SH-SY5Y (cell line): Measurements from ENCODE around the gene NOL3.

Source experiments
- GATA2 ChIP-seq: IDR thresholded peaks from 2 replicates; pipeline ENCODE4 v1.6.1; 2011; ENCODE audit warnings: mild to moderate bottlenecking, low read depth, low read length
- GATA3 ChIP-seq: IDR thresholded peaks from 2 replicates; pipeline ENCODE4 v1.6.1; 2011; ENCODE audit warnings: low read depth, mild to moderate bottlenecking, low read length, moderate library complexity

Gene NOL3

GRCh38 chr16:67170168-67170948, at the start of gene NOL3:
TSS of gene NOL3 (plus strand) at chr16:67170538.
- TF ChIP-seq GATA3, result no peak
- TF ChIP-seq GATA2, result no peak

GRCh38 chr16:67128417-67128816, 41.9 kb upstream of the NOL3 start:
- no peak for TF ChIP-seq GATA2
- TF ChIP-seq GATA3, result no peak

- TF ChIP-seq GATA3 (no peak), GATA2 (no peak)
These were observed 41.5 kb upstream of the NOL3 start for GRCh38 chr16:67128887-67129286.

DNA sequence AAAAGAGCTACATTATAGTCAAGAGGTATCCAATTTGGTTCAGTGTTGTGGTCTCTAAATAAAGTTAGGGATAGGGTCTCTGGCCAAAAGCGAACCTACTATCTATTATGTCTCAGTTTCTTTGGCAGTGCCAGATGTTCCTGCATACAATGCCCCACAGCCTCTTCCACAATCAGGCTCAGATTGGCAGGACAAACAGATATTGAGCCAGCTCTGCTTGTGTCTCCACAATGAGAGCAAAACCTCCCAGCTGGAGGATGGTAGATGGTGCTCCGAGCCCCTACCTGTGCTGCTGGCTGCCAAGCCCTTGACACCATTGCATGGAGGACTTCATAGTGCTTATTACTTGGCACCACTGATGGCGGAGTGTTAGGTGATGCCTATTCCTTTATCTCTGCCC, 40.9 kb upstream of the NOL3 start:
- TF ChIP-seq GATA3, result no peak
- TF ChIP-seq GATA2, result no peak

DNA sequence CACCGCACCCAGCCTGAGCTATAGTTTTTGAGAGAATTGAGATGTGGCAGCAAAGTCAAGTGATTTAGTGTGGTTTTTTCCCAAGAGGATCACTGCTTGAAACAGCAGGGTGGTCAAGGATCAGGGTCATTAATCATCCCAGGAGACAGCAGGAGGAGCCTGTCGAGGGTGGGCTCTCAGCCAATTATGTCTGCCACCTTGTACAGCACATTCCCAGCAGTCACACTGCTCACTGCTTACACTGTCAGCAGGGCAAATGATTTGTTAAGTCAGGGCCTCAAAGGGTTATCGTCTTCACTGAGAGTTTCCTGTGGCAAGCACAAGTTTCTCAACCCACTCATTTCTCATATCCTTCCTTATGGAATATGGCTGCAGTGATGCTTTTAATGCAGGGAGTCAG, 32.7 kb upstream of the NOL3 start:
- TF ChIP-seq GATA2 (no peak), GATA3 (no peak)

DNA sequence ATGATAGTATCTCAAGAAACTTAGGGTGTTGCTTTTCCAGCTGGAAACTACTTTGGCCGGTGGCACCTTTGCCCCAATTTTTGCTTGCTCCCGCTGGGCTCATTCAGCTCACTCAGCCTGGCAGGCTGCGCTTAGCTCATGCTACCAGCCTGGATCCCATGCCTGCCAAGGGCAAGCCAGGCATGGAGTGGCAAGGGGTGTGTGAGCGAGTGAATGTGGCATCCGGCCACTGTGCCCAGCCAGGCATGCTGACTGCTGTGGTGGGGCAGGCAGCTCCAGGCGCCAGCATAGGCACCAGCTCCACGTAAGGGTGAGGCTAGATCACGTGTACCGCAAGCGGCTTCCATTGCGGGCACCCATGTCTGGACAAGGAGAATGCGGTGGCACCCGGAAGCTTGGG, 28.9 kb upstream of the NOL3 start:
- no peak for TF ChIP-seq GATA2

- TF ChIP-seq GATA3 (no peak), GATA2 (no peak)
These were observed 28.0 kb upstream of the NOL3 start for GRCh38 chr16:67142342-67142741.

DNA sequence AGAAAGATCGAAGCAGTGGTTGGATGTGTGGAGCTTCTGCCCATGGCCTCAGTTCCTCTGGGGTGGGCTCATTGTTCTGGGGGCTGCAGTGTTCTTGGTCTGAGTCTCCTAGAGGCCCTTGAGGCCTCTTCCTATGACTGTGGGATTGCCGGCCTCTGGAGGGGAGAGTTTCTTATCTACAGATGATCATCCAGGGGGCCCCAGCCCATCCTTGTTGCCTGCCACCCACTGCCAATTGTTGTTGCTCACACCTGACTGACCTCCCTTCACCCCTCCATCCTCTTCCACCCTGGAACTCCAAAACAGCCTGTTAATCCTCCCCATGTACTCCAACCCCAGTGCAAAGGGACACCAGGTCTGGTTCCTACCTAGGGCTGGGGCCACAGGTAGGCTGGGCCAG, 25.4 kb upstream of the NOL3 start:
- TF ChIP-seq GATA3 (no peak), GATA2 (no peak)

DNA sequence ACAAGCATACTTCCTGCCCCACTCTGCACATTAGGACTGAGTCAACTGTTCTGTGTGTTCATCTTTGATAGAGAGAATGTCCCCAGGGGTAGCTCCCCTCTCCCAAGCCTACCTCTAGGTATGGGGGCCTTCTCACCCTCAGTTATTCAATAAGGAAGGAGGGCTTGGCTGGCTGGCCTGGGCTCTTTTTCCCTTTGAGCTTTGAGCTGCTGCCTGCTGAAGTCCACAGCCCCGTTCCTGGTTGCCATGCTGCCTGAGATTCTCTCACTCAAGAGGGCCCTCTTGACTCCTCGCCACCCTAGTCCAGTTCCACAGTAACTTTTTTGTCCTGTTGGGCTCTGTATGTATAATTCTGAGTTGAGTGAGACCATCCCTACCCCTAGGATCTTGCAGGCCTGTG, 24.6 kb upstream of the NOL3 start:
- no peak for TF ChIP-seq GATA3
- no peak for TF ChIP-seq GATA2

- TF ChIP-seq GATA2, result no peak
- TF ChIP-seq GATA3, result no peak
These were observed 23.6 kb upstream of the NOL3 start for GRCh38 chr16:67146523-67147357.

DNA sequence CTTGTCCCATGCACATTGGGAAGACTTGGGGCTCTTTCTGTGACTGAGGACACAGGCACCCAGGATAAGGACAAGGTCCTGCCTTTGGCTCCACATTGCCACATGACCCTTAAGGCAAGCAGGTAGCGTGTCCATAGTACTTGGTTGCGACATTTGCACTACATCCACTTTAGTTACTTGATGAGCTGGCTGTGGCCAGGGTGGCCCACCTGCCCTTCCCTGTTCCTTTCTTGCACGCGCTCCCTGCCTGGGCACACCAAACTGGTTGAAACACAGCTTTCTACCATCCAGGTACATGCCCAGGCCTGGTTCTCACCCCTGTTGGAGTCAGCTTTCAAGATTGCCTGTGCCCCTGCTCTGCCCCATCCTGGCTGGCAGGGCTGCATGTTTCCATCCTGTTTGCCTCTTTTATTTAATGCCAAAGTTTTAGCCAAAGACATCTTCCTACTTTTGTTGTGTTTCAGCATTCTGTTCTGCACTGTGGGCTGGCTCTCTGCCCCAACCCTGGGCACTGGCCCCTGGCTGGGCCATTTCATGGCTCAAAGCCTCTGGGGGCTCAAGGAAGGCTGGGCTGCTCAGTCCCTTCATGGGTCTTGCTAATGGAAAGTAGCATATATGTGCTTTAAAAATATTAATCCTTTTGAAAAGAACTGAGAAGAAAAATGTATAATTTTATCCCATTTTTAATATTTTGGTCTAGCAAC, 22.7 kb upstream of the NOL3 start:
- TF ChIP-seq GATA2, result no peak
- no peak for TF ChIP-seq GATA3

DNA sequence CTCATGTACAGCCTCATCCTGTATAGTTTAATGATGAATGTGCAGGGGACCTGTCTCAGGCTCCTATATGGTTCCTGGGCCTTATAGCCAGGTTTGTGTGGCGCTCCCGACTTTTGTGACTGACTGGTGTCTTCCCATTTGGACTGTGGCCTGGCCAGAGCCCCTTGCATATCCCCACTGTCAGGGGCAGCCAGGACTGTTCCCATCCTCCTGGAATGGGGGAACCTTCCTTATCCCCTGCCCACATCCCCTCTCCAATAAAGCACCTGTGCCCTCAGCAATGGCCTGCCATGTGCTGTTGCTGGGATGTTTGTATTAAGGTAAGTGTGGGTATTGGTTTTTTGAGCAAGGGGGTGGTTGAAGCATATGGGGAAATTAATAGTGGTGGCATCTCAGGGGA, 22.1 kb upstream of the NOL3 start:
- no peak for TF ChIP-seq GATA2

- TF ChIP-seq GATA2, result no peak
- TF ChIP-seq GATA3, result no peak
These were observed 21.6 kb upstream of the NOL3 start for GRCh38 chr16:67148656-67149275.
